Astrocyte (in vitro differentiated cells and primary cell): ENCODE measurements around the gene ARHGAP44. TPM values are rescaled to one million over a fixed set of nuclear protein-coding genes. Genes with fewer than 3 reads are reported as not detected.

Experiments used
- DNase-seq: peaks from one replicate; pipeline ENCODE4 v3.0.0-alpha.2; 2010; ENCODE audit warnings: low read depth
- FAIRE-seq: peaks from 2 replicates; lab custom pipeline; 2011; peaks lifted over from hg19 to GRCh38; lab: Jason Lieb, UNC
- H2AFZ ChIP-seq: 2 replicates; pipeline ENCODE4 v1.6.0; 2012; ENCODE audit warnings: low read depth, low read length, inconsistent platforms
- H3K27ac ChIP-seq: 2 replicates; pipeline ENCODE4 v1.5.1; 2011; ENCODE audit warnings: low read depth, low read length, inconsistent platforms
- H3K27me3 ChIP-seq: 2 replicates; pipeline ENCODE4 v1.6.0; 2011; ENCODE audit warnings: low read length, inconsistent platforms; ENCODE audit not compliant: insufficient read depth
- H3K36me3 ChIP-seq: 2 replicates; pipeline ENCODE4 v1.5.1; 2011; ENCODE audit warnings: low read length, inconsistent platforms; ENCODE audit not compliant: insufficient read depth
- H3K4me1 ChIP-seq: 2 replicates; pipeline ENCODE4 v1.5.1; 2011; ENCODE audit warnings: low read length, inconsistent platforms; ENCODE audit not compliant: insufficient read depth
- H3K4me2 ChIP-seq: 2 replicates; pipeline ENCODE4 v1.6.0; 2012; ENCODE audit warnings: low read length, inconsistent platforms
- H3K4me3 ChIP-seq: 2 replicates; pipeline ENCODE4 v1.5.1; 2011; ENCODE audit warnings: low read depth, mild to moderate bottlenecking, low read length, inconsistent platforms; ENCODE audit not compliant: insufficient read depth
- H3K79me2 ChIP-seq: 2 replicates; pipeline ENCODE4 v1.6.0; 2012; ENCODE audit warnings: mild to moderate bottlenecking, low read length, inconsistent platforms; ENCODE audit not compliant: insufficient read depth
- H3K9ac ChIP-seq: 2 replicates; pipeline ENCODE4 v1.6.0; 2012; ENCODE audit warnings: mild to moderate bottlenecking, low read length, inconsistent platforms
- H3K9me3 ChIP-seq: 2 replicates; pipeline ENCODE4 v1.5.1; 2012; ENCODE audit warnings: low read depth, mild to moderate bottlenecking, low read length, inconsistent platforms; ENCODE audit not compliant: insufficient read depth
- H4K20me1 ChIP-seq: 2 replicates; pipeline ENCODE4 v1.6.0; 2012; ENCODE audit warnings: low read length, inconsistent platforms; ENCODE audit not compliant: insufficient read depth
- H3K27ac Mint-ChIP-seq: one replicate; pipeline ENCODE4 v1.8.0; 2021; ENCODE audit warnings: mild to moderate bottlenecking, mixed read lengths; ENCODE audit not compliant: unreplicated experiment
- H3K27me3 Mint-ChIP-seq: one replicate; pipeline ENCODE4 v1.8.0; 2021; ENCODE audit warnings: low read depth, mixed read lengths; ENCODE audit not compliant: unreplicated experiment
- H3K36me3 Mint-ChIP-seq: one replicate; pipeline ENCODE4 v1.8.0; 2021; ENCODE audit warnings: low read depth, mixed read lengths; ENCODE audit not compliant: unreplicated experiment
- H3K4me1 Mint-ChIP-seq: one replicate; pipeline ENCODE4 v1.8.0; 2021; ENCODE audit warnings: low read depth, mixed read lengths; ENCODE audit not compliant: unreplicated experiment
- H3K4me3 Mint-ChIP-seq: one replicate; pipeline ENCODE4 v1.8.0; 2021; ENCODE audit warnings: mild to moderate bottlenecking, moderate library complexity, mixed read lengths; ENCODE audit not compliant: unreplicated experiment
- H3K9me3 Mint-ChIP-seq: one replicate; pipeline ENCODE4 v1.8.0; 2021; ENCODE audit warnings: mild to moderate bottlenecking, mixed read lengths; ENCODE audit not compliant: unreplicated experiment
- CTCF ChIP-seq: IDR thresholded peaks from 2 replicates; pipeline ENCODE4 v1.5.1; 2011; ENCODE audit warnings: low read depth, mild to moderate bottlenecking, inconsistent platforms, low read length, moderate library complexity; ENCODE audit not compliant: insufficient read depth
- EZH2 ChIP-seq: IDR thresholded peaks from 2 replicates; pipeline ENCODE4 v1.6.1; 2012; ENCODE audit warnings: mild to moderate bottlenecking, low read length, inconsistent platforms; ENCODE audit not compliant: insufficient read depth
- total RNA-seq: library from RNA; stranded (reverse); gene quantifications from 2 replicates; pipeline ENCODE4 v1.2.1, GENCODE V29; 2021

Gene ARHGAP44
- total RNA-seq, 1 donor from 2014 or later = 3.0 TPM

GRCh38 chr17:12907477-12907876 is 118.2 kb downstream of the ARHGAP44 start:
- Histone ChIP-seq H3K36me3 (no peaks in the 10 kb centered on the region), H3K9me3 (no peaks in the 10 kb centered on the region), H2AFZ (no peak overlapping the region), H3K27me3 (no peaks in the 10 kb centered on the region), H3K4me2 (no peak overlapping the region), H3K4me1 (no peaks in the 10 kb centered on the region), H3K27ac (no peak overlapping the region), H3K9ac (no peak overlapping the region), H3K4me3 (no peak overlapping the region), H3K79me2 (no peaks in the 10 kb centered on the region), H4K20me1 (no peaks in the 10 kb centered on the region)
- DNase-seq (no peak), FAIRE-seq (no peak)
- TF ChIP-seq CTCF (no peak), EZH2 (no peak)
- Mint-ChIP-seq H3K27me3 (no peaks in the 10 kb centered on the region), H3K4me3 (no peak overlapping the region), H3K4me1 (no peaks in the 10 kb centered on the region), H3K9me3 (no peaks in the 10 kb centered on the region), H3K27ac (no peak overlapping the region), H3K36me3 (no peaks in the 10 kb centered on the region)

DNA sequence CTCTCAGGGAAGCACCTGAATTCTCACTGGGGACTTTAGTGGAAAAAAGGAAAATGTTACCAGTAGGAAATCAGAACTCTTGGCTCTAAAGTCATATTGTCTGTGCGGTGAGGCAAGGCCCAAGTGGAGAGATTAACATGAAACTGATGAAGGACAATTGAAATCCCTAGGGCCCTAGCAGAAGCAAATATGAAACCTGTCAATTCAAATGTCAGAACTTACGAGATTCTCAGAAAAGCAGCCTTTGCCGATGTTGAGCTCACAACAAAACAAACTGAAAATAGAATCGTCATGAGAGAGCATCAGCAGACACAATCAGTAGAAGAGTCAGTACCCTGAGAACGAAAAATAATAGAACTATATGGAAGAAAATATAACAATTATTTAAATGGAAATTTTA is 119.7 kb downstream of the ARHGAP44 start:
- no peak overlapping the region for H3K27ac Mint-ChIP-seq

More for the DNA sequence above, 119.7 kb downstream of the ARHGAP44 start:
- no peaks in the 10 kb centered on the region for H3K79me2 ChIP-seq
- H2AFZ ChIP-seq = no peak overlapping the region
- DNase-seq (no peak), FAIRE-seq (no peak)
- H3K27ac ChIP-seq = no peak overlapping the region
- H3K9me3 Mint-ChIP-seq = no peaks in the 10 kb centered on the region
- H3K27me3 Mint-ChIP-seq = no peaks in the 10 kb centered on the region
- no peaks in the 10 kb centered on the region for H3K36me3 ChIP-seq
- H3K9me3 ChIP-seq = no peaks in the 10 kb centered on the region
- TF ChIP-seq EZH2 = no peak
- no peak for TF ChIP-seq CTCF
- H4K20me1 ChIP-seq = no peaks in the 10 kb centered on the region
- no peaks in the 10 kb centered on the region for H3K27me3 ChIP-seq
- H3K4me3 ChIP-seq = no peak overlapping the region
- H3K4me1 ChIP-seq = no peaks in the 10 kb centered on the region
- no peak overlapping the region for H3K4me2 ChIP-seq
- no peak overlapping the region for H3K9ac ChIP-seq
- H3K4me3 Mint-ChIP-seq = no peak overlapping the region
- H3K4me1 Mint-ChIP-seq = no peaks in the 10 kb centered on the region
- H3K36me3 Mint-ChIP-seq = no peaks in the 10 kb centered on the region
